Skeletal muscle cell (primary cell): ENCODE results near the gene SH3RF3.

Experiments used
- DNase-seq: peaks from one replicate; pipeline ENCODE4 v3.0.0-alpha.2; 2010; ENCODE audit warnings: low read depth
- H3K4me3 ChIP-seq: 2 replicates; pipeline ENCODE4 v1.5.1; 2011; ENCODE audit warnings: low read depth, mild to moderate bottlenecking, control low read depth, low read length, moderate library complexity

SH3RF3 gene

DNA sequence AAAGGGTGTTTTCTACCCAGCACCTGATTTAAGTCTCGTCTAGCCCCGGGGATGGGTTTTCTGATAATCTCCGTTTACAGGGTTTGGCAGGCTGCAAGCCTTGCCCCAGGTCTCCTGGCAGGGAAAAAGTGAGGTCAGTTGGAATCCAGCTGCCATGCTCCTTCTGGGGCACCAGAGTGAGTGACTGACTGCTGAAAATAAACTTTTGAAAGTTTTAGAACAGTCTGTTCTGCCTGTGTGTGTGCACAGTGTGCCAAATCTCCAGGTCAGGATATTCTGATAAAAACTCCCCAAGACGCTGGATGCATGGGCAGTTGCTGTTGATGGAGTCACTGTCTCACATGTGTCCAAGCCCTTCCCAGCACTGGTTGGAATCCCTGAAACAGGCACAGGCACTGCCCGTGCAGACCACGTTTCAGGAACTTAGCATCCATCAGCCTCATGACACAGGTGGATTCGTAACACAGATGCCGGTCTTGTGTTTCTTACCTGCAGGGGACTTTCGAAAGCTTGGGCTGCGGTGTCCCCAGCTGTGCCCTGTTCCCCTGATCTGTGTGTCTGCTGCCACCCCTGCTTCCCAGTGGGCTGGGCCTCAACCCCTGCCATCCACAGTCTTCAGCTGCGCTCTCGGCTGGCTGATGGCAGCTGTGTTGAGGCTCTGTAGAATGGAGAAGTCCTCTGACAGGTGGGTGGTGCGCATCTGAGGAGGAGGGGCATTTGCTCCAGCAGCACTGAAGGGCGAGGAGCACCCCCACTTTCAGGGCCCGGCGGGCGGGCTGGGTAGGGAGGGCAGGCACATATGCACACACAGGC is 65.0 kb downstream of the SH3RF3 start:
- DNase-seq, result no peak
- H3K4me3 ChIP-seq, result no peak overlapping the region

DNA sequence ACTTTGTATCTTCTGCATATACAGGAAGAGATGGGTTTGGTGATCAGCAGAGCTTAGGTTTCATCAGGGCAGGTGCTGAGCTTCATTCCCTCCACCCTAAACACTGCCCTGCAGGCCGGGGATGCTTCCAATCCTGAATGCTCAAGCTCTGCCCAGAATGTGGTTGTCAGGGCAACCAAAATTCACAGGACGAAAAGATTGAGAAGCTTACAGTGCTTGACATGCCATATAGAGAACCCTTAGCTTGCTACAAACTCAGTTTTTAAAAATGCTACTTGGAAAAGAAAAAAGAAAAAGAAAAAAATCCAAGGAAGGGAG is 65.6 kb downstream of the SH3RF3 start:
- no peak for DNase-seq
- H3K4me3 ChIP-seq, result no peak overlapping the region

DNA sequence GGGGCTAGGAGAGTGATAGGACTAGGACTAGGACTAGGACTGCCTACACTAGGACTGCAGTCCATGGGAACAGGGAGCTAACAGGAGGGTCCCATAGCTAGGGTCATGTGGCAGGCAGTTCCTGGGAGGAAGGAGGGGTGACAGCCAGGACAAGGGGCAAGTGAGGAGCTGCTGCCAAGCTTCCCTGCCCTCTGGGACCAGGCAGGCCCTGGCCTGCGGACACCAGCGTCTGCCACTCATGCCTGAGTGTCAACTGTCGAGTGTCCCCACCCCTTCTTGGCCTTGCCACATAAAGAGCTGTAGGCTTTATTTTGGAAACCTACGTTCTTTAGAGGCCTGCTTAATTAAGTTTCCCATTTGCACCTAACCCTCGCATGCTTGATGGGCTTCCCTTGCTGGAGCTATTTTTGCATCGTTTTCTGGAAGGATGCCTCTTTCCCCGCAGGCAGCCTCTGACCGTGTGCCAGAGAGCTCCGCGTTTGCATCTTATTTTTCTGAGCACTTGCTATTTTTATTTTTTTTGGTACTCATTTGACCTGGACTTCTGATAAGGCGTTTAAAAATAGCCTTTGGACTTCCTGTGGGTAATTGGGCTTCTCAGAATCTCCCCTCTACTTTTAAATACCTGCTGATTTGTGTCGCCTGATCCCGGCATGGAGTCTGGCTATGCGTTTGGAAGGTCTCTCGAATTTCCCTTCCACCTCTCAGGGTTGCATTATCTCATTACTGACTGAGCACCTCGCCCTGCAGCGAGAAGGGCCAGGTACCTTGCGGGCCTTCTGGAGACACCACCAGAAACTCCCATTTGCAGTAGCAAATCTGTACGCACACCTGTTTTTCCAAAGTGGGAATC is 66.4 kb downstream of the SH3RF3 start:
- no peak for DNase-seq
- H3K4me3 ChIP-seq, result no peak overlapping the region

DNA sequence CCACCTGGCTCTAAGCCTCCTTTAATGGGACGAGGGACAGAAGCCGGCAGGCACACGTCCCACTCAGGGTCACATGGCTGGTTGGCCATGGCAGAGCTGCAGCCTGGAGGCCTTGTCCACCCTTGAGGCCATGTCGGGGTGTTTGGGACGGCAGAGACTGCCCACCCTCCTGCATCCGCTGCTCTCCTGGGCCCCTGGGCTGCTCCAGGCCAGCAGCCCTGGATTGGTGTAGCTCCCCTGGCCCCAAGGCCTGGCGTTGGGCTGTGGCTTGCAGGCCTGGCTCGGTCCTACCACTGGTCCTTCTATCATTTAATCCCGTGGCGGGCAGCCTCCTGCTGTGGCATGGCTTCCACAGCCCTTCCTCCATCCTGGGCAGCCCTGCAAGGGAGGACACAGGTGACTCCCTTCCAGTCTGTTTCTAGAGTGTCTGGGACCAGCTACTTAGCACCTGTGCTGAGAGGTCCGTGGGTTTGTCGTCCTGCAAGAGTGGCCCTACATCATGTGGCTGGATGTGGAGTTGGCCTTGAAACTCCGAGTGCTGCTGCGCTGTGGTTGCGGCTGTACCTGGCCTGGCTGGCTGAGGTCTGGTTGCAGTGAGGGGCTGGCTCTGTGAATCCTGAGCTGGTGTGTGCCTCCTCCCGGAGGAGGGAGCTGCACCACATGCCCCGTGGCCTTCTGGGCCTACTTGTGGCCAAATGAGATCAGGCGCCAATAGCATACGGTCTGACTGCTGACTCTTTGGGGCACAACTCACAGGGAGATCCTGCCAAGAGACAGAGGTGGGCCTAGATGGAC is 67.3 kb downstream of the SH3RF3 start:
- no peak for DNase-seq
- H3K4me3 ChIP-seq, result no peak overlapping the region

DNA sequence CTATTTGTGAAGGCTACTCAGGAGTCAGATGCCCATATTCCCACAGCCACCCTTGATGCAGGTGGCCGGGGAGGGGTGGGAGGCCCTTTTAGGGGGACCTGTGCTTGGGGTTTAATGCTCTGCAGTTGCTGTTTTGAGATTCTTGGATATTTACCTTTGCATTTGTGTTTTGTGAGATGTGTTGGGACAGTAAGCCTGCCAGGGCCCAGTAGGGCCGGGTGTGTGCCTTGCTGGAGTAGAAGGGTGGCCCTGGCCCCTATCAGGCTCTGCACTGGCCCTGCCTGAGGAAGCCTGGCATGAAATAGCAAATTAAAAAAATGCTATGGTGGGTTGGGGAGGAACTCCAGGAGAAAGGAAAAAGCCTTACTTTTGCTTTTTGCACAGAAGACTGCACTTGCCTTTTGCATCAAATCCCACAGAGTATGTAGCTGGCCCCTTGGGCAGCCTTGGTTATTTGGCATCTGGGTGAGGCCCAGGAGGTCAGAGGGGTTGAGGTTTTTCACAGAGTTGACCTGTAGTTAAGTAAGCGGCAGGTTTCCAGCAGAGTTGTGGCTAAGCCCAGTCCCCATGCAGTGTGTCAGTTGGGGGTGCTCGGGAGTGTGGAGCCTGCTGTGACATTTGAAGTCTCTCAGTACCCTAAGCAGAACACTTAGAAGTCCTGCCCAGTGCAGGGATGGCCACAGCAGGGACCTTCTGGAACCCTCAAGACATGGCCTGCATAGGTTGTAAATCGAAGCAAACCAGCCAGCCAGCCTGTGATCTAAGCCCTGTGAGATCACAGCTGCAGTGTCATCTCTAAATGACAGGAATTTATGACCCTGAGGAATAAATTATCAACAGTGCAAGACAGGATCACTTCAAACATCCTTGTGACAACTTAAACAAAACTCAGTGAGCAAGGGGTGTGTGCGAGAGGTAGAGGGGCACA is 68.8 kb downstream of the SH3RF3 start:
- DNase-seq, result no peak
- H3K4me3 ChIP-seq, result no peak overlapping the region

DNA sequence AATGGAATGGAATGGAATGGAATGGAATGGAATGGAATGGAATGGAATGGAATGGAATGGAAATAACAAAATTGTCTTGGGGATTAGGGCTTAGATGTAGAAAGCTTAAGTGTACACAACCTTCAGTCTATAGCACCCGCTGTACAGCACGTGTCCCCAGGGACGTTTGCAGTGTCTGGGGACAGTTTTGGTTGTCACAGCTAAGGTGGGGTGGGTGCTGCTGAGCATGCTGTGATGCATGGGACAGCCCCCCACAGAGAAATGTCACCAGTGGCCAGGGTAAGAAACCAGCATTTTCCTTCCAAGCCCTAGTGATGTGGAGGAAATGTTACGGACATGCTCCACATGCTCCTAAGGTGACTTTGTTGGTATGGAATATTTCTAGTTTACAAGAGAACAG is 70.8 kb downstream of the SH3RF3 start:
- no peak for DNase-seq
- no peak overlapping the region for H3K4me3 ChIP-seq

DNA sequence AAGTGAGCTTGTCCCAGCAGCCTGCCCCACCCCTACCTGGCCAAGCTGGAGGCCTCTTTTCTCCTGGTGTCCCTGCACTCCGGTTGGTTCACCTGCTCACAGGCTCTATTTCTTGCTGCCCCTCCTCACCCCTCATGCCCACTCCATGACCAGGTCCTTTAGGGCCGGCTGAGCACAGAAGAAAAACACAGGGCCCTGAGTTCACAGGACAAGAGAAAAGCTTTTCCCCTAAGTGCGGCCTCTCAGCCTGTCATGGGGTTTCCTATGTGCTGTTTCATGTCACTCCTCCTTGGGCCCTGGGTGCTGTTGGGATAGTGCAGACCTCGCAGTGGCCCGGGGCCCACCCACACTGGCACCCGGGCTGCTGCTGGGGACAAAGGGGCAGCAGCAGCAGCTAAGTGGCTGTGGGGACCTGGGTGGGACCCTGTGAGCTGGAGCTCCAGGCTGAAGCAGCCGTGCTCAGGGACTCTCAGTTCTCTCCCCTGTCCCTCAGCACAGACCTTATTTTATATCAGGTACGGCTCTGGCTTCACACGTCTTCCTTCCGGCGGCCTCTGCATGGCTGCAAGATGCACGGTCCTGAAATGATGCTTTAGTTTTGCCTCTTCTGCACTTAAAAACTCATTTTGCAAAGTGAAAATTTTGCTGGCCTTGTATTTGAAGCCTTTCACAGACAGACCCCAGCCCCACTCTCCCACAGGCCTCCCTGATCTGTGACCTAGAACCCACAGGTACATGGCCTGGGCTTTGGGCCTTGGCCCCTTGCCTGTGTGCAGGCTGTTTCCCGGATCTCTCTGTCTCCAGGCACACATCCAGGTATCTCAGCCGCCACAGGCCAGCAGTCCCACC is 71.8 kb downstream of the SH3RF3 start:
- no peak for DNase-seq
- no peak overlapping the region for H3K4me3 ChIP-seq

DNA sequence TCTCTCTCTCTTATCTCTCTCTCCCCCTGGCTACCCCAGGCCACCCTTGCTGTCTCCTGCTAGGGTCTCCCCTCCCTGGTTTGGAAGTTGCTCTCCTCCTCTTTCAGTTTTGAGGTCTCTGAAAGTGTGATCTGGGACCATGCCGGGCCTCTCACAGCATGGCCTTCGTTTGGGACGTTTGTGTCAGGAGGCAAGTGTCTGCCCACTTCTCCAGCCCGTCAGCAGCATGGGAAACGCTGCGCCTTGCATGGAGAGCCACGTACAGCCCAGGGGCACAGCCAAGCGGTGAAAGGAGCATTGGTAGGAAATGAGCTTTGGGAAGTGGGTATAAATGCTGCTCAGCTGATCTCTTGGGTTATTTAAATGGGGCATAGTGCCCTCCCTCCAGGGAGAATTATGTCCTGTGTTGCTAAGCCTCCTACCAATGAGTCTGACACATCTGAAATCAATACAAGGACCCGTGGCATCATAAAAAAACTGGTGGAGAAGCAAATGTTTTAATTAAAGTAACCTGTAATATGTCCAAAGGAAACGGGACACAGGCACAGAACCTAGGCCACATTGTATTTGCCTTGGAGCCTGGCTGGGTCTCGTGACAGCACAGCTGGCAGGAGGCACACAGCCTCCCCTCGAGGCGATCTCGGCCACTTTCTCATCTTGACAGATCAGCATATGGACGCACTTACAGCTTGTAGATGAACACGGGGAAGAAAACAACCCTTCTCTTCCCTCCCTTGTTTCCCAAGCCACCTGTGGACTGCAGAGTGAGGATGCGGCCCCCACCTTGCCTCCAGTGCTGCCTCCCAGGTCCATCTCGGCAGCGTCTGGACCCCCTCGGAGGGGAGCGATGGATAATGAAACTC is 72.7 kb downstream of the SH3RF3 start:
- no peak for DNase-seq
- no peak overlapping the region for H3K4me3 ChIP-seq

DNA sequence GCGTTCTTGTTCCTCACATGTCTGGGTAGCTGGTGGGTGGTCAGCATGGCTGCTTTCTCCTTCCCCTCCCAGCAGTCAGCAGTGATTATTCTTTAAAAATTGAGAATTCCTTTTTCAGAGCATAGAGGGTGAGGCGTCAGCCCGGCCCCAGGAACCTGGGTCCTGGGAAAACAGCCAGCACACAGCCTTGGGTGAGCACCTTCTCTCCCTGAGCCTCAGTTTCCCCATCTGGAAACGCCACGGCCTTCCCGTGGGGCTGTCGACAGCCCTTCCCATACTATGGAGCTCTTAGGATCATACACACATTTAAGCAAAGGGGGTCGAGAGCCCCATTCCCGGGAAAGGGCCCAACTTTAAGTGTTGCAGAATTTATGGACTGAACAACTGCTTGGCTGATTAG is 73.5 kb downstream of the SH3RF3 start:
- no peak overlapping the region for H3K4me3 ChIP-seq
- no peak for DNase-seq

DNA sequence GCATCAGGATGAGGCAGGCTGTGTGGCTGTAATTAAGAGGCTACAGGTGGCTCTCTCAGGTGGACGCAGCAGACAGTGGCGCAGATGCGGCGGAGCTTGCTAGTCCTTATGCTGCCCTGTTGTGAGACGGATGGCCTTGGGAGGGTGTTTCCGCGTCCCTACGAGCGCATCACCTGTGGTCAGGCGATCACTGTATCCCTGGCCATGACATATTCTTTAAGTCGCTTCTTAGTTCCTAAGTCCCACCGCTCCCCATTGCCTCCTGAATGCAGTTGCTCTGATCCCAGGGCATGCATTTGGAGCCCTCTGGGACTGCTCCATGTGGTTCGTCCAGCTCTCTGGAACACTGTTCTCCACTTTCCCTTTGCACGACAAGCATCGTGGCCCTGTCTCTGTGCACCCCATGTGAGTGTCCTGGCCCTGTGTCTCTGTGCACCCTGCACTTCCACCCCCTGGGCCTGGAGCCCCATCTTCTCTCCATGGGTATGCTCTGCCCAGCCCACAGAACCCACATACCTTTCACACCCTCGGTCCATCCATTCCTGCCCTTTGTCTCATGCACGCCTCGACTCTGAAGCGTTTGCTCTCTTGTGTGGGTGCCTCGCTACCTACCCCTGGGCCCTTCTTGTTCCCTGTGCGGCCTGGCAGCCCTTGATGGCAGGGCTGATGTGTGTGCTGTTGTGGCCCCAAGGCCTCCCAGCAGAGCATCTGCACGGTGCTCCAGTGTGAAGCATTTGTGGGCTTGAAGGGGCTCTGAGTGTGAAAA is 74.4 kb downstream of the SH3RF3 start:
- no peak overlapping the region for H3K4me3 ChIP-seq
- no peak for DNase-seq

DNA sequence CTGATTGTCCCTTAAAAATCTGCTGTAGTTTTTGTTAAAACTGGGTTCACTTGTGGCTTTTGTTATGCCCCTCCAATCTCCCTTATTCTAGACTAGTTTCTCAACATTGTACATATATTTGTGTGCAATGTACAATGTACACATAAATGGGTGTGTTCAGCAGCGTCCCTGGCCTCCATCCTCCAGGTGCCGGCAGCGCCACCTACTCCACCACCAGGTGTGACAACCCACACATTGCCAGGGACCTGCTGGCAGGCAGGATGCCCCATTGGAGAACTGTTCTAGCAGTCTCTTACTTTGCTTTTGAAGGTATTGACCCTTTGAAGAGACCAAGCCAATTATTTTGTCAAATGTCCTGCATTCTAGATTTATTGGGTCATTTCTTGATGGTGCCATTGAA is 75.4 kb downstream of the SH3RF3 start:
- no peak overlapping the region for H3K4me3 ChIP-seq
- no peak for DNase-seq

DNA sequence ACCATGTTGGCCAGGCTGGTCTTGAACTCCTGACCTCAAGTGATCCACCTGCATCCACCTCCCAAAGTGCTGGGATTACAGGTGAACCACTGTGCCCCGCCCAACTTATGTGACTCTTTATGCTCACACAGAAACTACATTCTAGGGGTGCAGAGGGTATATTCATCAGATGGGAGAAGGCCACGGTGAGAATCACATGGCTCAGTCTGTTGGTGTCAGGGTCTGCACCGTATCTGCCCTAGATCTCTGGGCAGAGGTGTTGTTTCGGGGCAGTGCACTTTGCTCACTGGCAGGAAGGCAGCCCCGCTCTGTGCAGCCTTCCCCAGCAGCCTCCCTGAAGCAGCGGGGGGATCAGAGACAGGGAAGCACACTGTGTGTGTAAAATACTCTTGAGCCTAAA is 76.4 kb downstream of the SH3RF3 start:
- DNase-seq, result no peak
- H3K4me3 ChIP-seq, result no peak overlapping the region

DNA sequence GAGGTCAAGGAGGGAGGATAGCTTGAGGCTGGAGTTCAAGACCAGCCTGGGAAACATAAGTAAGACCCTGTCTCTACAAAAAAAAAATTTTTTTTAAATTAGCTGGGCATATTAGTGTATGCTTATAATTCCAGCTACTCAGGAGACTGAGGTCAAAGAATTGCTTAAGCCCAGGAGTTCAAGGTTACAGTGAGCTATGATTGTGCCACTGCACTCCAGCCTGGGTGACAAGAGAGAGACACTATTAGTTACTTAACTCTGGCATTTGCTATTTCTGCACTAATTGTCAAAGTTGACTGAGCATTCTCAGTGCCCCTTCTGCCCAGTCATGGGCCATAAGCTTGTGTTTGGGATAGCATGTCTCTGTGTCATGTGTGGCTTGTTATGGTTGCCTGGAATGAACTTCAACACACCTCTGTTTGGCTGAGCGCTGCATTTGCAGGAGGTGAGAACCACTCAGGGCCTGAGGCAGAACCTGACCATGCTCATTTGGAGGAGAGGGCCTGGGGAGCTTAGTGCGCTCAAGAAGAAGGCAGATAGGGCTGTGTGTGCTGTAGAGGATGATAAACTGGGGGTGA is 77.7 kb downstream of the SH3RF3 start:
- no peak for DNase-seq
- no peak overlapping the region for H3K4me3 ChIP-seq

DNA sequence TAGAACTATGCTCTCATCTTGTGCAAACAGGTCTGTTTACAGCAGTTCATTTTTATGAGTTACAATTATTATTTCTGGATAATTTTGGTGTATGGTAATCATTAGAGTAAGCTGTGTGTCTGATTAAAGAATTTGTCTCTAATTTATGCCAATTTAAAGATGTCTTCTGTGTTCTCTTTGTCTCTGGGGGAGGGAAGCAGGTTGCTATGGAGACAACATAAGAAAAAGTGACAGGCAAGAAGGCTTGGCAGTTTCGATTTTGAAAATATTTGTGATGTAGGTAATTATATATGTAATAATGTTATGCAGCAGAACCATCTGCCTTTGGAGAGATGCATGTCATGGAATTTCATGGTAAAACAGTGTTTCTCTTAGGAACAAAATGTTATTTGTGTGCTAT is 78.2 kb downstream of the SH3RF3 start:
- no peak for DNase-seq
- H3K4me3 ChIP-seq, result no peak overlapping the region

DNA sequence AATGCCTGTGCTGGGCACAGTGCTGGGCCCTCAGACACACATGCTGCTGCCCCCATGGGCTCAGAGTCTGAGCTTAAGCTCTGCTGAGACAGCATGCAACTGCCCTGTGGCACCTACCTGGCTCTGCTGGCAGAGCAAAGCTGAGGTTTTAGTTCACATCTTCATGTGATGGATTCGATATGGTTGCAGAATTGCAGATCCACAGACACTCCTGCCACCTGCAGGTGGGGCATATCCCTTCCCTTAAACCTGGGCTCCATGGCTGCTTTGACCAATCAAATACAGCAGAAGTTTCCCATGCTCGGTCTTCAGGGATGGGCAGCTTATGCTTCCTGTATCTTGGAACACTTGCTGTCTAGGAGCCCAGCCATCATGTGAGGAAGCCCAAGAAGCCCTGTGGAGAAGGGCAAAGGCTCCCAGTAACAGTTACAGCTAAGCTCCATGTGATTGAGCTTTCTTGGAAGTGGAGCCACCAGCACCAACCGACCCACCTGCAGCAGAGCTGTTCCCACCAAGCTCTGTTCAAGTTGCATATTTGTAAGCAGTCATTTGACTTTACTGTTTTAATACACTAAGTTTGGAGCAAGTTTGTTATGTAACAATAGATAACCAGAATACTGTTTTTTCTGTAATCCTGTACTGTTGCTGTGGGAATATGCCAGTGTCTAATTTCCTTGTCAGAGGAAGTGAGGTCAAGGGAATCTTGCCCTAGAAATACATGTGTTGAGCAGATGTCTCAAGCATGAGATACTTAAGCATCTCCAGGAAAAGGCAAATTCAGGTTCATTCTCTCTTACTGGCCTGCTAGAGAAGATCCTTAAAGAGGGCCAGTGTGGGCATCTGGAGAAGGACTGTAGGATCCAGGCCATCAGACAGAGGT is 79.3 kb downstream of the SH3RF3 start:
- no peak overlapping the region for H3K4me3 ChIP-seq
- no peak for DNase-seq

DNA sequence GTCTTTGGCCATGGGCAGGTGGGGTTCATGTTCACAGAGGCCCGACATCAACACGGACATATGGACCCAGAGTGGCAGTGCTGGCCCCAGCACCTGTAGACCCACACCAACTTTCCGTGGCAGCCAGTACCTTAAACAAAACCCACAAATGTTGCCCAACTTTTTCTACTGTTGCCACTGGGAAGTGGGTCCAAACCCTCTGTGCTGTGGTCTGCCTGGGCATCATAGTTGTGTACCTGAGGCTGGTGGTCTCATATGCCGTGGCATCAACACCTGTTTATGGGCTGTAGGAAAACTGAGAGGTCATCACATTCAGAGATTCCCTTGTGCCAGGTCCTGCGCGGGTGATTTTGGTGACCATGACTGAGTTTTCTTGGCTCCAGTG is 79.9 kb downstream of the SH3RF3 start:
- H3K4me3 ChIP-seq, result no peak overlapping the region
- DNase-seq, result no peak
